ENCODE data around the gene SLC26A3. TPM values are rescaled to one million over a fixed set of nuclear protein-coding genes. Genes with fewer than 3 reads are reported as not detected.
"Not testable (repeated sequence)": the region's sequence is repeated elsewhere in the genome, so short reads cannot be mapped to it uniquely, and the experiment has no call there.

SLC26A3 gene
- total RNA-seq (2022), result not detected in 2 replicates
- Bru-seq, nascent RNA, result not detected
- percentile 7 among the genes with signal in this experiment for BruChase-seq, experiment 1, labeled RNA remaining after a 6-hour chase
- BruChase-seq, experiment 2, labeled RNA remaining after a 2-hour chase, result not detected
- long read RNA-seq, result 0 reads

GRCh38 chr7:107803009-107803610, at the start of gene SLC26A3:
SLC26A3 (minus strand) TSS chr7:107803223; CDS start chr7:107794509, 8,714 bp downstream.
- no TSS peak for BruUV-seq (replicated peaks)
- CTCF ChIA-PET, result no interaction called here
- POLR2A ChIA-PET, result no interaction called here
- Mint-ChIP-seq H3K9me3 (ENCODE audit: unreplicated experiment) (no peaks in the 10 kb centered on the region), H3K36me3 (ENCODE audit: insufficient read depth, unreplicated experiment) (no peaks in the 10 kb centered on the region), H3K27ac (ENCODE audit: low read depth, unreplicated experiment) (no peak within 1 kb of the TSS), H3K27me3 (ENCODE audit: insufficient read depth, unreplicated experiment) (peaks cover 46% of the 10 kb centered on the region), H3K4me3 (ENCODE audit: unreplicated experiment) (no peak within 1 kb of the TSS), H3K4me1 (ENCODE audit: insufficient read depth, unreplicated experiment) (no peaks in the 10 kb centered on the region)
- intact Hi-C loops (cut with micrococcal nuclease), result no loop called here
- TF ChIP-seq CTCF (IDR thresholded peaks at IDR 0.05; ENCODE audit: unreplicated experiment), result no peak
- no peak for DNase-seq (ENCODE audit: unreplicated experiment)

- TF ChIP-seq CTCF (IDR thresholded peaks at IDR 0.05; ENCODE audit: unreplicated experiment), result no peak
- no peak overlapping the region for H3K4me3 Mint-ChIP-seq (ENCODE audit: unreplicated experiment)
Measured at GRCh38 chr7:107850643-107851042, 47.6 kb upstream of the SLC26A3 start.

GRCh38 chr7:107850216-107850615, 47.2 kb upstream of the SLC26A3 start:
- CTCF ChIA-PET, result no interaction called here
- DNase-seq (ENCODE audit: unreplicated experiment), result no peak
- intact Hi-C loops (cut with micrococcal nuclease), result no loop called here
- peaks cover 20% of the 10 kb centered on the region for H3K4me1 Mint-ChIP-seq (ENCODE audit: insufficient read depth, unreplicated experiment)
- POLR2A ChIA-PET, result no interaction called here
- no peaks in the 10 kb centered on the region for H3K9me3 Mint-ChIP-seq (ENCODE audit: unreplicated experiment)
- BruUV-seq (replicated peaks), result no TSS peak
- peaks cover 5% of the 10 kb centered on the region for H3K36me3 Mint-ChIP-seq (ENCODE audit: insufficient read depth, unreplicated experiment)
- no peak overlapping the region for H3K4me3 Mint-ChIP-seq (ENCODE audit: unreplicated experiment)
- H3K27me3 Mint-ChIP-seq (ENCODE audit: insufficient read depth, unreplicated experiment), result no peaks in the 10 kb centered on the region
- no peak for TF ChIP-seq CTCF (IDR thresholded peaks at IDR 0.05; ENCODE audit: unreplicated experiment)
- H3K27ac Mint-ChIP-seq (ENCODE audit: low read depth, unreplicated experiment), result no peak overlapping the region

More at GRCh38 chr7:107850643-107851042, 47.6 kb upstream of the SLC26A3 start:
- Mint-ChIP-seq H3K4me1 (ENCODE audit: insufficient read depth, unreplicated experiment) (peaks cover 22% of the 10 kb centered on the region), H3K27ac (ENCODE audit: low read depth, unreplicated experiment) (no peak overlapping the region), H3K9me3 (ENCODE audit: unreplicated experiment) (no peaks in the 10 kb centered on the region), H3K36me3 (ENCODE audit: insufficient read depth, unreplicated experiment) (peaks cover 7% of the 10 kb centered on the region), H3K27me3 (ENCODE audit: insufficient read depth, unreplicated experiment) (no peaks in the 10 kb centered on the region)
- BruUV-seq (replicated peaks), result no TSS peak
- intact Hi-C loops (cut with micrococcal nuclease), result no loop called here
- ChIA-PET CTCF (no interaction called here), POLR2A (no interaction called here)
- DNase-seq (ENCODE audit: unreplicated experiment), result no peak

- H3K27me3 Mint-ChIP-seq (ENCODE audit: insufficient read depth, unreplicated experiment); intact Hi-C loops (cut with micrococcal nuclease); DNase-seq (ENCODE audit: unreplicated experiment); POLR2A ChIA-PET; H3K36me3 Mint-ChIP-seq (ENCODE audit: insufficient read depth, unreplicated experiment); CTCF ChIA-PET; H3K4me3 Mint-ChIP-seq (ENCODE audit: unreplicated experiment); H3K27ac Mint-ChIP-seq (ENCODE audit: low read depth, unreplicated experiment); H3K9me3 Mint-ChIP-seq (ENCODE audit: unreplicated experiment); H3K4me1 Mint-ChIP-seq (ENCODE audit: insufficient read depth, unreplicated experiment); BruUV-seq (replicated peaks): not testable (repeated sequence)
Measured at GRCh38 chr7:107848211-107848610, 45.2 kb upstream of the SLC26A3 start.

DNA sequence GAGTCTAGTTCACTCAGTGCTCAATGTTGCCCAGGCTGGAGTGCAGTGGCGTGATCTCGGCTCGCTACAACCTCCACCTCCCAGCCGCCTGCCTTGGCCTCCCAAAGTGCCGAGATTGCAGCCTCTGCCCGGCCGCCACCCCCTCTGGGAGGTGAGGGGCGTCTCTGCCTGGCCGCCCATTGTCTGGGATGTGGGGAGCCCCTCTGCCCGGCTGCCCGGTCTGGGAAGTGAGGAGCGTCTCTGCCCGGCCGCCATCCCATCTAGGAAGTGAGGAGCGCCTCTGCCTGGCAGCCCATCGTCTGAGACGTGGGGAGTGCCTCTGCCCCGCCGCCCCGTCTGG, 44.8 kb upstream of the SLC26A3 start:
- POLR2A ChIA-PET; H3K27ac Mint-ChIP-seq (ENCODE audit: low read depth, unreplicated experiment); intact Hi-C loops (cut with micrococcal nuclease); H3K9me3 Mint-ChIP-seq (ENCODE audit: unreplicated experiment); DNase-seq (ENCODE audit: unreplicated experiment); BruUV-seq (replicated peaks); CTCF ChIA-PET; H3K4me1 Mint-ChIP-seq (ENCODE audit: insufficient read depth, unreplicated experiment); H3K27me3 Mint-ChIP-seq (ENCODE audit: insufficient read depth, unreplicated experiment); H3K36me3 Mint-ChIP-seq (ENCODE audit: insufficient read depth, unreplicated experiment); H3K4me3 Mint-ChIP-seq (ENCODE audit: unreplicated experiment): not testable (repeated sequence)
